ENCODE results near the gene NELFE. TPM values are rescaled to one million over a fixed set of nuclear protein-coding genes. Genes with fewer than 3 reads are reported as not detected.
"Not testable (repeated sequence)": the region's sequence is repeated elsewhere in the genome, so short reads cannot be mapped to it uniquely, and the experiment has no call there.

Gene NELFE
- total and polyA plus RNA-seq, 4 donors, result 42.2 to 71.5 (median 58.7) TPM

- H3K4me3 ChIP-seq (ENCODE audit: low read length in 2 of 2), result no peak overlapping the region
- no peaks in the 10 kb centered on the region for H3K27me3 ChIP-seq (ENCODE audit: control insufficient read depth in 1 of 2, insufficient read depth in 2 of 2, low read length in 1 of 2)
- no peaks in the 10 kb centered on the region for H3K9me3 ChIP-seq (ENCODE audit: control insufficient read depth, low read length)
- intact Hi-C loops (cut with DNase I), result no loop called here
- peak in 1 of 2 donors; percentile 13 for DNase-seq
- H3K27ac ChIP-seq (ENCODE audit: low read depth in 1 of 2, low read length in 2 of 2), result no peak overlapping the region
- no peaks in the 10 kb centered on the region for H3K4me1 ChIP-seq (ENCODE audit: control insufficient read depth in 1 of 2, insufficient read depth in 2 of 2, low read length in 2 of 2)
- WGBS, 2 donors, result 80 to 81% methylated on average over 9 of the region's 9 CpGs
- no peak for ATAC-seq (ENCODE audit: low FRiP score)
- H3K36me3 ChIP-seq (ENCODE audit: control insufficient read depth in 1 of 2, insufficient read depth in 2 of 2, low read length in 1 of 2), result no peaks in the 10 kb centered on the region
Observed at GRCh38 chr6:31935823-31936222, 22.9 kb downstream of the NELFE start.

GRCh38 chr6:31935021-31935420 lies 23.8 kb downstream of the NELFE start:
- 53 to 62% methylated on average over 3 of the region's 3 CpGs for WGBS, 2 donors
- intact Hi-C loops (cut with DNase I), result no loop called here
- ATAC-seq (ENCODE audit: low FRiP score), result no peak
- Histone ChIP-seq H3K36me3 (ENCODE audit: control insufficient read depth in 1 of 2, insufficient read depth in 2 of 2, low read length in 1 of 2) (no peaks in the 10 kb centered on the region), H3K4me1 (ENCODE audit: control insufficient read depth in 1 of 2, insufficient read depth in 2 of 2, low read length in 2 of 2) (no peaks in the 10 kb centered on the region), H3K9me3 (ENCODE audit: control insufficient read depth, low read length) (no peaks in the 10 kb centered on the region), H3K27ac (ENCODE audit: low read depth in 1 of 2, low read length in 2 of 2) (no peak overlapping the region), H3K27me3 (ENCODE audit: control insufficient read depth in 1 of 2, insufficient read depth in 2 of 2, low read length in 1 of 2) (no peaks in the 10 kb centered on the region), H3K4me3 (ENCODE audit: low read length in 2 of 2) (no peak overlapping the region)
- DNase-seq, result peak; percentile 2 to 9

GRCh38 chr6:31933537-31933936 lies 25.2 kb downstream of the NELFE start:
- H3K27ac ChIP-seq (ENCODE audit: low read depth in 1 of 2, low read length in 2 of 2), result no peak overlapping the region
- H3K36me3 ChIP-seq (ENCODE audit: control insufficient read depth in 1 of 2, insufficient read depth in 2 of 2, low read length in 1 of 2), result no peaks in the 10 kb centered on the region
- intact Hi-C loops (cut with DNase I), result no loop called here
- no peaks in the 10 kb centered on the region for H3K4me1 ChIP-seq (ENCODE audit: control insufficient read depth in 1 of 2, insufficient read depth in 2 of 2, low read length in 2 of 2)
- peak in 1 of 2 donors; percentile 67 for DNase-seq
- H3K9me3 ChIP-seq (ENCODE audit: control insufficient read depth, low read length), result no peaks in the 10 kb centered on the region
- H3K4me3 ChIP-seq (ENCODE audit: low read length in 2 of 2), result no peak overlapping the region
- H3K27me3 ChIP-seq (ENCODE audit: control insufficient read depth in 1 of 2, insufficient read depth in 2 of 2, low read length in 1 of 2), result no peaks in the 10 kb centered on the region
- WGBS, 2 donors, result 86 to 89% methylated on average over 18 to 19 of the region's 19 CpGs
- ATAC-seq (ENCODE audit: low FRiP score), result no peak

- ATAC-seq (ENCODE audit: low FRiP score); H3K9me3 ChIP-seq (ENCODE audit: control insufficient read depth, low read length); H3K36me3 ChIP-seq (ENCODE audit: control insufficient read depth in 1 of 2, insufficient read depth in 2 of 2, low read length in 1 of 2); intact Hi-C loops (cut with DNase I); H3K27me3 ChIP-seq (ENCODE audit: control insufficient read depth in 1 of 2, insufficient read depth in 2 of 2, low read length in 1 of 2); H3K4me1 ChIP-seq (ENCODE audit: control insufficient read depth in 1 of 2, insufficient read depth in 2 of 2, low read length in 2 of 2); H3K27ac ChIP-seq (ENCODE audit: low read depth in 1 of 2, low read length in 2 of 2); H3K4me3 ChIP-seq (ENCODE audit: low read length in 2 of 2): not testable (repeated sequence)
- peak in 1 of 2 donors; percentile 29 for DNase-seq
- 91 to 97% methylated on average over 16 to 32 of the region's 32 CpGs for WGBS, 2 donors
Observed at GRCh38 chr6:31932137-31932536, 26.6 kb downstream of the NELFE start.

- WGBS, 2 donors, result 90 to 96% methylated on average over 1 of the region's 1 CpG
- Histone ChIP-seq H3K36me3 (ENCODE audit: control insufficient read depth in 1 of 2, insufficient read depth in 2 of 2, low read length in 1 of 2) (no peaks in the 10 kb centered on the region), H3K9me3 (ENCODE audit: control insufficient read depth, low read length) (no peaks in the 10 kb centered on the region), H3K4me3 (ENCODE audit: low read length in 2 of 2) (no peak overlapping the region), H3K27ac (ENCODE audit: low read depth in 1 of 2, low read length in 2 of 2) (no peak overlapping the region), H3K4me1 (ENCODE audit: control insufficient read depth in 1 of 2, insufficient read depth in 2 of 2, low read length in 2 of 2) (no peaks in the 10 kb centered on the region), H3K27me3 (ENCODE audit: control insufficient read depth in 1 of 2, insufficient read depth in 2 of 2, low read length in 1 of 2) (no peaks in the 10 kb centered on the region)
- no peak for ATAC-seq (ENCODE audit: low FRiP score)
- no peak for DNase-seq
- intact Hi-C loops (cut with DNase I), result no loop called here
Observed at GRCh38 chr6:31930962-31931361, 27.8 kb downstream of the NELFE start.

GRCh38 chr6:31928672-31928939 lies 30.2 kb downstream of the NELFE start:
- no peak overlapping the region for H3K4me3 ChIP-seq (ENCODE audit: low read length in 2 of 2)
- DNase-seq, result peak in 1 of 2 donors; percentile 23
- no peaks in the 10 kb centered on the region for H3K27me3 ChIP-seq (ENCODE audit: control insufficient read depth in 1 of 2, insufficient read depth in 2 of 2, low read length in 1 of 2)
- no peaks in the 10 kb centered on the region for H3K36me3 ChIP-seq (ENCODE audit: control insufficient read depth in 1 of 2, insufficient read depth in 2 of 2, low read length in 1 of 2)
- 81 to 86% methylated on average over 9 of the region's 9 CpGs for WGBS, 2 donors
- H3K9me3 ChIP-seq (ENCODE audit: control insufficient read depth, low read length), result no peaks in the 10 kb centered on the region
- intact Hi-C loops (cut with DNase I), result no loop called here
- H3K4me1 ChIP-seq (ENCODE audit: control insufficient read depth in 1 of 2, insufficient read depth in 2 of 2, low read length in 2 of 2), result no peaks in the 10 kb centered on the region
- no peak overlapping the region for H3K27ac ChIP-seq (ENCODE audit: low read depth in 1 of 2, low read length in 2 of 2)
- ATAC-seq (ENCODE audit: low FRiP score), result no peak

- Histone ChIP-seq H3K27ac (ENCODE audit: low read depth in 1 of 2, low read length in 2 of 2) (no peak overlapping the region), H3K36me3 (ENCODE audit: control insufficient read depth in 1 of 2, insufficient read depth in 2 of 2, low read length in 1 of 2) (no peaks in the 10 kb centered on the region), H3K4me1 (ENCODE audit: control insufficient read depth in 1 of 2, insufficient read depth in 2 of 2, low read length in 2 of 2) (no peaks in the 10 kb centered on the region), H3K9me3 (ENCODE audit: control insufficient read depth, low read length) (no peaks in the 10 kb centered on the region), H3K27me3 (ENCODE audit: control insufficient read depth in 1 of 2, insufficient read depth in 2 of 2, low read length in 1 of 2) (no peaks in the 10 kb centered on the region), H3K4me3 (ENCODE audit: low read length in 2 of 2) (no peak overlapping the region)
- WGBS, 2 donors, result 74% methylated on average over 11 of the region's 11 CpGs
- DNase-seq, result peak in 1 of 2 donors; percentile 39
- intact Hi-C loops (cut with DNase I), result no loop called here
- peak; percentile 46 for ATAC-seq (ENCODE audit: low FRiP score)
Observed at GRCh38 chr6:31927863-31928671, 30.7 kb downstream of the NELFE start.

- intact Hi-C loops (cut with DNase I), result no loop called here
- no peak for DNase-seq
- H3K4me3 ChIP-seq (ENCODE audit: low read length in 2 of 2), result no peak within 1 kb of the TSS
- no peak within 1 kb of the TSS for H3K27ac ChIP-seq (ENCODE audit: low read depth in 1 of 2, low read length in 2 of 2)
- H3K4me1 ChIP-seq (ENCODE audit: control insufficient read depth in 1 of 2, insufficient read depth in 2 of 2, low read length in 2 of 2), result no peaks in the 10 kb centered on the region
- ATAC-seq (ENCODE audit: low FRiP score), result peak; percentile 36
- H3K27me3 ChIP-seq (ENCODE audit: control insufficient read depth in 1 of 2, insufficient read depth in 2 of 2, low read length in 1 of 2), result no peaks in the 10 kb centered on the region
- no peaks in the 10 kb centered on the region for H3K9me3 ChIP-seq (ENCODE audit: control insufficient read depth, low read length)
- H3K36me3 ChIP-seq (ENCODE audit: control insufficient read depth in 1 of 2, insufficient read depth in 2 of 2, low read length in 1 of 2), result no peaks in the 10 kb centered on the region
- WGBS, 2 donors, result 60 to 62% methylated on average over 11 of the region's 11 CpGs
Observed at GRCh38 chr6:31927242-31927862, 31.4 kb downstream of the NELFE start, which contains the start of gene C2. C2 (plus strand) TSS chr6:31927717; CDS start chr6:31927753, 36 bp downstream.

- no peak for ATAC-seq (ENCODE audit: low FRiP score)
Observed at GRCh38 chr6:31922942-31923341, 35.8 kb downstream of the NELFE start.

More at GRCh38 chr6:31922942-31923341, 35.8 kb downstream of the NELFE start:
- H3K4me1 ChIP-seq (ENCODE audit: control insufficient read depth in 1 of 2, insufficient read depth in 2 of 2, low read length in 2 of 2), result no peaks in the 10 kb centered on the region
- H3K27me3 ChIP-seq (ENCODE audit: control insufficient read depth in 1 of 2, insufficient read depth in 2 of 2, low read length in 1 of 2), result no peaks in the 10 kb centered on the region
- no peak overlapping the region for H3K27ac ChIP-seq (ENCODE audit: low read depth in 1 of 2, low read length in 2 of 2)
- WGBS, 2 donors, result 17 to 18% methylated on average over 5 of the region's 5 CpGs
- peak in 1 of 2 donors; percentile 30 for DNase-seq
- H3K4me3 ChIP-seq (ENCODE audit: low read length in 2 of 2), result no peak overlapping the region
- intact Hi-C loops (cut with DNase I), result no loop called here
- H3K36me3 ChIP-seq (ENCODE audit: control insufficient read depth in 1 of 2, insufficient read depth in 2 of 2, low read length in 1 of 2), result no peaks in the 10 kb centered on the region
- no peaks in the 10 kb centered on the region for H3K9me3 ChIP-seq (ENCODE audit: control insufficient read depth, low read length)
